ENCODE results near the gene CFAP221. TPM values are rescaled to one million over a fixed set of nuclear protein-coding genes. Genes with fewer than 3 reads are reported as not detected.

Gene CFAP221
- total and polyA plus RNA-seq, 10 of the 15 experiments (the other 5 are each of a cell fraction or from before 2014, with no cell fraction given), result not detected

DNA sequence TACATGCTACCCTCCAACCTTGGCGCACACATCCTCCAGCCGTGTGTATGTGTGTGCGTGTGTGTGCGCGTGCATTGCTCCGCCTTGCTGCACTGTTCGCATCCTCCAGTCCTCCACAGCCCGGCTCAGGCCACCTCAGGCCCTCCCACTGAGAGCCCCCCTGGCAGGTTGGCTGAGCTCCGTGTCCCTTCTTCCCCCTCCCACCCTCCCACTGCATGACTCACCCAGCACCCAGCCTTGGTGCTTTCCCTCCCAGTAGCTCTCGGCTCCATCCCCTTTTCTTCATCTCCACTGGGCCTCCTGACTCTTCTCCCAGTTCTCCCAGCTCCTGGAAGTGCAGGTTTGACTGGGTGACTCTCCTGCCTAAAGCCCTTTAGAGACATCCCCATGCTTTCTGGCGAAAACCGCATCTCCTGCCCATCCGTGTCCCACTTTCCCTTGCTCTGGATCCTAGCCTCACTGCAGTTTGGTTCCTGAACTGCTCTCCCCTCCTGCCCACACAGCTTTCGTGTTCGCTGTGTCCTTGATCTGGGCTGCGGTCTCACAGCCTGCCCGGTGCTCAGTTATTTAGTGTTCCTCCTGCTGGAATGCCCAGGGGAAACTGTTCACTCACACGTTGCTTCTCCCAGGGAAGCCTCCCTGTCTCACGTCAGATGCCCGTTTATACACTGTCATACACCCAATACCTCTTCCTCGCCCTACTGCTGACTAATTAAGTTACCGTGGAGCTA lies 139.6 kb downstream of the CFAP221 start:
- RAD21 ChIA-PET (ENCODE audit: unreplicated experiment), result no interaction called here
- Histone ChIP-seq H3K4me1 (ENCODE audit: control insufficient read depth, insufficient read depth, low read length) (peaks cover 7% of the 10 kb centered on the region), H3K4me2 (ENCODE audit: control insufficient read depth, insufficient read depth) (no peak overlapping the region), H3K27me3 (replicated peaks in 1 of 2; ENCODE audit: control insufficient read depth in 2 of 2, insufficient read depth in 2 of 2, low read length in 1 of 2) (no peaks in the 10 kb centered on the region), H2AFZ (ENCODE audit: control insufficient read depth, low read depth, low read length) (no peak overlapping the region), H3K9ac (ENCODE audit: control insufficient read depth, insufficient read depth, low read length) (no peak overlapping the region), H3K27ac (ENCODE audit: control insufficient read depth, insufficient read depth) (no peak overlapping the region), H3K36me3 (ENCODE audit: control insufficient read depth in 2 of 2, insufficient read depth in 2 of 2, low read length in 1 of 2) (peaks cover 3 to 9% of the 10 kb centered on the region in 2 experiments; a peak in 2 of 4 replicates), H3K79me2 (ENCODE audit: control insufficient read depth, insufficient read depth, low read length) (peaks cover 15% of the 10 kb centered on the region), H4K20me1 (ENCODE audit: control insufficient read depth, insufficient read depth) (no peaks in the 10 kb centered on the region), H3K9me3 (replicated peaks; ENCODE audit: control insufficient read depth, insufficient read depth, low read length) (no peaks in the 10 kb centered on the region), H3K4me3 (no peak overlapping the region)
- in situ Hi-C loops (cut with MboI), result no loop called here
- CTCF ChIA-PET, result interaction anchor here (0.6 to 2.0 kb wide), 2 partner anchors 448 to 492 kb away, joined by 4 to 6 read pairs; no protein-coding TSS in a partner anchor
- SMC1A ChIA-PET (ENCODE audit: uncharacterized antibody, unreplicated experiment), result interaction anchor here (1.0 kb wide), 1 partner anchor 492 kb away, joined by 3 read pairs; no protein-coding TSS in a partner anchor
- no peak for FAIRE-seq
- TF ChIP-seq, protein P1, sequence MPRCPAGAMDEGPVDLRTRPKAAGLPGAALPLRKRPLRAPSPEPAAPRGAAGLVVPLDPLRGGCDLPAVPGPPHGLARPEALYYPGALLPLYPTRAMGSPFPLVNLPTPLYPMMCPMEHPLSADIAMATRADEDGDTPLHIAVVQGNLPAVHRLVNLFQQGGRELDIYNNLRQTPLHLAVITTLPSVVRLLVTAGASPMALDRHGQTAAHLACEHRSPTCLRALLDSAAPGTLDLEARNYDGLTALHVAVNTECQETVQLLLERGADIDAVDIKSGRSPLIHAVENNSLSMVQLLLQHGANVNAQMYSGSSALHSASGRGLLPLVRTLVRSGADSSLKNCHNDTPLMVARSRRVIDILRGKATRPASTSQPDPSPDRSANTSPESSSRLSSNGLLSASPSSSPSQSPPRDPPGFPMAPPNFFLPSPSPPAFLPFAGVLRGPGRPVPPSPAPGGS (IDR thresholded peaks at IDR 0.05; ENCODE audit: borderline replicate concordance, insufficient read depth, low read depth, low read length, poor library complexity, severe bottlenecking), result peak; percentile 76
- no peak for TF ChIP-seq TAF1 (IDR thresholded peaks at IDR 0.05; ENCODE audit: borderline replicate concordance, low read depth, low read length)
- intact Hi-C loops (cut with micrococcal nuclease; ENCODE audit: unreplicated experiment), result no loop called here
- BruUV-seq (replicated peaks), result no TSS peak
- no peak for DNase-seq (ENCODE audit: low read depth, low spot score)
- WGBS (ENCODE audit: insufficient coverage, insufficient replicate concordance, low lambda C conversion rate, missing lambda C conversion rate), result 93% methylated on average over 21 of the region's 22 CpGs
- ATAC-seq, result no peak
- POLR2A ChIA-PET, result no interaction called here

DNA sequence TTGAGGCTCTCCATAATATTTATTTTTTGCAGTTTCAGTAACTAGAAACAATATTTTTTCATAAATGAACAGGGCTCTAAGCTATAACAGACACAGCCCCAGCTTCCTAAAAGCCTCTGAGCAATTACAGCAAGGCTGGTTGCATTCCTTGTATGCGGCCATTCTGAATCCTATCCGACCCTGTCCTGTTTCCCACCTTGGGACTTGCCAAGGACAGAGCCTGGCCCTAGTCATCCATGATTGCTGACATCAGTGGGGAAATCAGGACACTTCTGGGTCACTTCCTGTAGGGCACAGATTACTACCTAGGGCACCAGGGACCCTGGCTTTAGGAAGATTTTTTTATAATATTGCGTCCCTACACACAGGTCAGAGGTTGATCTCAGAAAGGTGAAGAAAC lies 140.3 kb downstream of the CFAP221 start:
- no TSS peak for BruUV-seq (replicated peaks)
- CTCF ChIA-PET, result interaction anchor here (2.0 kb wide), 1 partner anchor 491 kb away, joined by 6 read pairs; no protein-coding TSS in a partner anchor
- TF ChIP-seq EP300 (IDR thresholded peaks at IDR 0.05; ENCODE audit: borderline replicate concordance in 1 of 2, control insufficient read depth in 1 of 2, low read depth in 2 of 2, low read length in 2 of 2), result no peak
- no peak for TF ChIP-seq ATF7 (IDR thresholded peaks at IDR 0.05; ENCODE audit: low read depth)
- no peak for TF ChIP-seq TCF7 (IDR thresholded peaks at IDR 0.05; ENCODE audit: borderline replicate concordance)
- TF ChIP-seq MYC (IDR thresholded peaks at IDR 0.05; ENCODE audit: insufficient read depth, insufficient read length, insufficient replicate concordance, low read length, severe bottlenecking), result no peak
- no peak for TF ChIP-seq SMAD1 (IDR thresholded peaks at IDR 0.05; ENCODE audit: low read depth, partially characterized antibody)
- no peak for TF ChIP-seq LARP7 (IDR thresholded peaks at IDR 0.05)
- no peak for TF ChIP-seq KDM1A (IDR thresholded peaks at IDR 0.05; ENCODE audit: borderline replicate concordance)
- no peak for TF ChIP-seq FOXK2 (IDR thresholded peaks at IDR 0.05)
- TF ChIP-seq, protein P2, sequence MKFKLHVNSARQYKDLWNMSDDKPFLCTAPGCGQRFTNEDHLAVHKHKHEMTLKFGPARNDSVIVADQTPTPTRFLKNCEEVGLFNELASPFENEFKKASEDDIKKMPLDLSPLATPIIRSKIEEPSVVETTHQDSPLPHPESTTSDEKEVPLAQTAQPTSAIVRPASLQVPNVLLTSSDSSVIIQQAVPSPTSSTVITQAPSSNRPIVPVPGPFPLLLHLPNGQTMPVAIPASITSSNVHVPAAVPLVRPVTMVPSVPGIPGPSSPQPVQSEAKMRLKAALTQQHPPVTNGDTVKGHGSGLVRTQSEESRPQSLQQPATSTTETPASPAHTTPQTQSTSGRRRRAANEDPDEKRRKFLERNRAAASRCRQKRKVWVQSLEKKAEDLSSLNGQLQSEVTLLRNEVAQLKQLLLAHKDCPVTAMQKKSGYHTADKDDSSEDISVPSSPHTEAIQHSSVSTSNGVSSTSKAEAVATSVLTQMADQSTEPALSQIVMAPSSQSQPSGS (IDR thresholded peaks at IDR 0.05; ENCODE audit: low read length), result no peak
- TF ChIP-seq POLR2AphosphoS5 (IDR thresholded peaks at IDR 0.05; ENCODE audit: low read length), result no peak
- TF ChIP-seq, protein P3, sequence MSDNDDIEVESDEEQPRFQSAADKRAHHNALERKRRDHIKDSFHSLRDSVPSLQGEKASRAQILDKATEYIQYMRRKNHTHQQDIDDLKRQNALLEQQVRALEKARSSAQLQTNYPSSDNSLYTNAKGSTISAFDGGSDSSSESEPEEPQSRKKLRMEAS (IDR thresholded peaks at IDR 0.05; ENCODE audit: low read depth, low read length), result no peak

More for the DNA sequence above, 140.3 kb downstream of the CFAP221 start:
- no peak for FAIRE-seq
- no peaks in the 10 kb centered on the region for H4K20me1 ChIP-seq (ENCODE audit: control insufficient read depth, insufficient read depth)
- H3K4me3 ChIP-seq, result no peak overlapping the region
- ChIA-PET RAD21 (ENCODE audit: unreplicated experiment) (no interaction called here), POLR2A (interaction anchor here (0.5 kb wide), 1 partner anchor 42 kb away, joined by 7 read pairs; no protein-coding TSS in a partner anchor), SMC1A (ENCODE audit: uncharacterized antibody, unreplicated experiment) (interaction anchor here (1.0 kb wide), 1 partner anchor 491 kb away, joined by 3 read pairs; no protein-coding TSS in a partner anchor)
- H3K4me2 ChIP-seq (ENCODE audit: control insufficient read depth, insufficient read depth), result no peak overlapping the region
- H3K9ac ChIP-seq (ENCODE audit: control insufficient read depth, insufficient read depth, low read length), result no peak overlapping the region
- H3K79me2 ChIP-seq (ENCODE audit: control insufficient read depth, insufficient read depth, low read length), result peaks cover 10% of the 10 kb centered on the region
- WGBS (ENCODE audit: insufficient coverage, insufficient replicate concordance, low lambda C conversion rate, missing lambda C conversion rate), result 98% methylated on average over 3 of the region's 3 CpGs
- no peaks in the 10 kb centered on the region for H3K9me3 ChIP-seq (replicated peaks; ENCODE audit: control insufficient read depth, insufficient read depth, low read length)
- no peak for DNase-seq (ENCODE audit: low read depth, low spot score)
- H3K27ac ChIP-seq (ENCODE audit: control insufficient read depth, insufficient read depth), result no peak overlapping the region
- intact Hi-C loops (cut with micrococcal nuclease; ENCODE audit: unreplicated experiment), result no loop called here
- in situ Hi-C loops (cut with MboI), result no loop called here
- H2AFZ ChIP-seq (ENCODE audit: control insufficient read depth, low read depth, low read length), result no peak overlapping the region
- H3K36me3 ChIP-seq (ENCODE audit: control insufficient read depth in 2 of 2, insufficient read depth in 2 of 2, low read length in 1 of 2), result peaks cover 3 to 9% of the 10 kb centered on the region in 2 experiments; a peak in 2 of 4 replicates
- peaks cover 7% of the 10 kb centered on the region for H3K4me1 ChIP-seq (ENCODE audit: control insufficient read depth, insufficient read depth, low read length)
- ATAC-seq, result no peak
- H3K27me3 ChIP-seq (replicated peaks in 1 of 2; ENCODE audit: control insufficient read depth in 2 of 2, insufficient read depth in 2 of 2, low read length in 1 of 2), result no peaks in the 10 kb centered on the region
